AG04450 (cell line): ENCODE results near the gene FILIP1L. TPM values are rescaled to one million over a fixed set of nuclear protein-coding genes. Genes with fewer than 3 reads are reported as not detected.

Experiments
- CTCF ChIA-PET: fragments of 300-600, 350-600 bp; formaldehyde crosslinking; extraction: SDS; loops from one replicate; lab custom pipeline; 2022; ENCODE audit warnings: antibody characterized with exemption, inconsistent platforms; lab: Charles Lee
- POLR2A ChIA-PET: fragments of 350-600 bp; formaldehyde crosslinking; extraction: SDS; loops from one replicate; lab custom pipeline; 2021; ENCODE audit warnings: antibody characterized with exemption, inconsistent platforms; lab: Yijun Ruan, JAX
- DNase-seq: peaks from one replicate; pipeline ENCODE4 v3.0.0-alpha.2; 2011; ENCODE audit warnings: low read depth, low spot score
- H3K27ac ChIP-seq: one replicate; pipeline ENCODE4 v1.5.1; 2012; ENCODE audit warnings: low read depth, low read length, control low read depth
- H3K27me3 ChIP-seq: one replicate; pipeline ENCODE4 v1.6.0; 2012; ENCODE audit warnings: low read length; ENCODE audit not compliant: control insufficient read depth, insufficient read depth
- H3K4me3 ChIP-seq: 2 replicates; pipeline ENCODE4 v1.5.1; 2011; ENCODE audit warnings: mild to moderate bottlenecking, low read depth, low read length, control low read depth
- H3K9me3 ChIP-seq: 2 replicates; pipeline ENCODE4 v1.5.1; 2012; ENCODE audit warnings: low read length; ENCODE audit not compliant: control insufficient read depth, insufficient read depth
- polyA plus RNA-seq: library from polyadenylated mRNA; depleted of rRNA; stranded (reverse); fragments of >200 nt; gene quantifications from 2 replicates; pipeline ENCODE4 v1.2.3, GENCODE V29; 2011
- TF ChIP-seq, protein P1 (sequence below): IDR thresholded peaks from 2 replicates; pipeline ENCODE4 v1.5.1; 2011; ENCODE audit warnings: low read depth, low read length, control low read depth, inconsistent platforms

Gene FILIP1L
- polyA plus RNA-seq, 1 experiment = 75.5 TPM

DNA sequence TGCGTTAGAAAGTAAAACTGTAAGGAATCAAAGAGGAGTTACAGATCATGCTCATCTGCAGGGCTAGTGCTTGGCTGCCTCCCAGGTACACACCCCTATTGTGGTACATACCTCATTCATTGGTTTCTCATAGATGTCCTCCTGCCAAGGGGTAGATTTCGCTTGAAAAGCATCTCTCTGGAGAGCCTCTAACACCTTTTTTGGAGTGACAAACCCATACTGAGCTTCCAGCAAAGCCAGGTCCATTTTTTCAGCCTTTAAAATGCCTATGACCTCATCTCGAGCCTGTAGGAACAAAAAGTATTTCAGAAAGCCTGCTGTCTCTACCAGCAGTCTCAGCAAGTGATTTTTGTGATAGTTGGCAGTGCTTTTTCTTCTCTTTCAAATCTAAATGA lies 184.6 kb downstream of the FILIP1L start:
- H3K27ac ChIP-seq = no peak overlapping the region

DNA sequence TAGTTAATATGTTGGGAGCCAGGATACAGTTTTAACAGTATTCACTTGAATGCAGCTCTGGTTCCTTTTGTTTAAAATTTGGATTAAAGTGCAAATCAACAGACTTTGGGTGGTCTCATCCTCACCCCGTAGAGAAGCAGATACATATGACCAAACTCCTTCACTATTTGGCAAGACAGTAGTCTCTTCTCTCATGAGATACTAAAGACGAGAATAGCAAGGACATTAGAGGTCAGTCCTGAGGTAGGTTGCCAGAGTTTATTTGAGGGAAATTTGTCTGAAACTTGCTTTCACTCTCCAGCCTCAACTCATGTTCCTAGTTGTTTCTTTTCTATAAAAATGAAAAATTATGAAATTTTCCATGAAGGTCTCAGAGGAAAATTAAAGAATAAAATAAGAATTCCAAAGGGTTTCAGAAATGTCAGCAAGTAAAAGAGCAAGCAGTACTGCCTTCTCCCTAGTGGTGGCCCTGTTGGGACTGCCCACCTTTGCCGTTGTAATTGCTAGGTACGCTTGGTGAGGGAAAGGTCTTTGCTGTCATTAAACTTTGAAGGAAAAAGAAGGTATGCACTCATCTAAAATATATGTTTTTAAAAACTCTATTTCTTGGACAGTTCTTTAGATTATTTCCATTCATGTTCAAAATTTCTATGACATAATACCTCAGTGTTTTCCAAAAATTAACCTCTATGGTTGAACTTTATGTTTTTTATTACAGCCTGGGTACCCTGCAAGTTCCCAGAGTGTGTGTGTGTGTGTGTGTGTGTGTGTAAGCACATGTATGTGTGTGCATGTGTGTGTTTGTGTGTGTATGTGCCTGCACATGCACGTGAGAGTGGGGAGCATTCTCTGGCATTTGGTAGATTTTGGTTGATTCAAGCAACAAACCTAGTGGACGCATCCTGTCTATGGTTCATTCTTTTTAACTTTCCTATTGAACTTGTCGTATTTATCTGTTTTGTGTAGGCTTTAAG lies 185.2 kb downstream of the FILIP1L start:
- Histone ChIP-seq H3K27me3 (no peaks in the 10 kb centered on the region), H3K4me3 (no peak overlapping the region), H3K27ac (no peak overlapping the region), H3K9me3 (no peaks in the 10 kb centered on the region)
- TF ChIP-seq, protein P1, sequence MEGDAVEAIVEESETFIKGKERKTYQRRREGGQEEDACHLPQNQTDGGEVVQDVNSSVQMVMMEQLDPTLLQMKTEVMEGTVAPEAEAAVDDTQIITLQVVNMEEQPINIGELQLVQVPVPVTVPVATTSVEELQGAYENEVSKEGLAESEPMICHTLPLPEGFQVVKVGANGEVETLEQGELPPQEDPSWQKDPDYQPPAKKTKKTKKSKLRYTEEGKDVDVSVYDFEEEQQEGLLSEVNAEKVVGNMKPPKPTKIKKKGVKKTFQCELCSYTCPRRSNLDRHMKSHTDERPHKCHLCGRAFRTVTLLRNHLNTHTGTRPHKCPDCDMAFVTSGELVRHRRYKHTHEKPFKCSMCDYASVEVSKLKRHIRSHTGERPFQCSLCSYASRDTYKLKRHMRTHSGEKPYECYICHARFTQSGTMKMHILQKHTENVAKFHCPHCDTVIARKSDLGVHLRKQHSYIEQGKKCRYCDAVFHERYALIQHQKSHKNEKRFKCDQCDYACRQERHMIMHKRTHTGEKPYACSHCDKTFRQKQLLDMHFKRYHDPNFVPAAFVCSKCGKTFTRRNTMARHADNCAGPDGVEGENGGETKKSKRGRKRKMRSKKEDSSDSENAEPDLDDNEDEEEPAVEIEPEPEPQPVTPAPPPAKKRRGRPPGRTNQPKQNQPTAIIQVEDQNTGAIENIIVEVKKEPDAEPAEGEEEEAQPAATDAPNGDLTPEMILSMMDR = no peak
- CTCF ChIA-PET = no interaction called here
- POLR2A ChIA-PET = no interaction called here
- no peak for DNase-seq

More for the DNA sequence above, 184.6 kb downstream of the FILIP1L start:
- Histone ChIP-seq H3K4me3 (no peak overlapping the region), H3K27me3 (no peaks in the 10 kb centered on the region), H3K9me3 (no peaks in the 10 kb centered on the region)
- DNase-seq = no peak
- ChIA-PET POLR2A (no interaction called here), CTCF (no interaction called here)
- TF ChIP-seq, protein P1 = no peak

DNA sequence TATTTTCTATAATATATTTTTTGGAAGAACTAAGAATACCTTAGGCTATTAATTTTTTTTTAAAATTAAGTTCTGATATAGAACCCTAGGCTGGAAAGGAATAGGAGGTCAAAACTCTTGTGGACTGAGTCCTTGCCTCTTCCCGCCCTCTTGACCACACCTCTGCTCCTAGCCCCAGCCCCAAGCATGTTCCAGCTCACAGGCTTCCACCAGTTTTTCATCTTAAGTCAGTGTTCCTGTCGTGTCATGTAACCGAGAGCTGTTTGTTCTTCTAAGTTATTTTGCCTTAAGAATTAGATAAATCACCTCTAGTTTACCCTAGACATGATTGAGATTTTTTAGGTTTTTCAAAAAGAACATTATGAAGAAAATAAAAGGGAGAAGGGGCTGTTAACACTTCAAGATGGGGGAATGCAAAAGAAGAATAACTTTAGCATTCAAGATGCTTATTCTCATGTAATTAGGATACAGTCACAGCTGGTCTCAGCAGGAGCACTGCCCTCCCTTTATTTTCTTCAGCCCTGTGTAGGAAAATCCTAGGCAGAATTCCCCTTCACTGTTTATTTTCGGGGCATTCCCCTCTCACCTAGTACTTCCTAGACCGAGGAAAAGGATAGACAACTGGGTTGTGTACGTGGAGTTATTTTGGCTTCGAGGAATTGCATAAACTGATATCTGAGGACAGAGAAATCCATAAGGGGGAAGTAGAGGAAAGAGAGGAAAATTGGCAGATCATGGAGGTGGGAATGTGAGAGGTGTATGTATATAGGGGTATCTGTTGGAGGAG lies 186.4 kb downstream of the FILIP1L start:
- H3K27ac ChIP-seq = no peak overlapping the region
- H3K4me3 ChIP-seq = no peak overlapping the region
- POLR2A ChIA-PET = no interaction called here
- no peaks in the 10 kb centered on the region for H3K9me3 ChIP-seq
- DNase-seq = no peak
- no peaks in the 10 kb centered on the region for H3K27me3 ChIP-seq
- CTCF ChIA-PET = no interaction called here
- TF ChIP-seq, protein P1 = no peak

DNA sequence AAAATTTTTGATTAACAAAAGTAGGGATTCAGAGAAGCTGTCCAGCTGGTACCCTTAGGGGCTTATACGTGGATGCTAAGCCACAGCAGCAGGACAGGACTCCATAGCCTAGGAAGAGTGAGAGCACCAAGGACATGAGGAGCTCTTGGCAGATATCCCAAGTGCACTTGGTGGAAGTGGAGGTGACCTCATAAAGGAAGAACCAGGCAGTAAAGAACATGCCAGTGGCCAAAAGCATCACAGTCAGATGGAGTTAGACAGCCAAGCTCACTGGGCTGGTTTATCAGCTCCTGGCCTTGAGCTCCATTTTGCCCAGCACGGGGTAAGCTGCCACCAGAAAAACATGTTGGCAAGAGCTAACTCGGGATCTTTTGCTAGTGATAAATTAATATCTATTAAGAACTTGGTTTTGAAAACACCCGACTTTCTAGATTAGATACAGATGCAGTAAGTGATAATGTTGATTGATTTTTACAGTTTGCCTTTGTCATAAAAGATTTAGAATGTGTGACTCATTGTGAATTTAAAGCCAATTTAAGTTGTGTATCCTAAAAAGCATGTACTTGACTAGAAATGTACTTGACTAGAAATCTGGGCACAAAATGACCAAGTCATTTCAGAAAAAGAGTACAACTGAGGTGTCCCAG lies 188.6 kb downstream of the FILIP1L start:
- H3K27ac ChIP-seq = no peak overlapping the region
- CTCF ChIA-PET = interaction anchor here (1.2 kb wide), 1 partner anchor 94 kb away, joined by 4 read pairs; no protein-coding TSS in a partner anchor
- H3K4me3 ChIP-seq = no peak overlapping the region
- H3K27me3 ChIP-seq = no peaks in the 10 kb centered on the region
- H3K9me3 ChIP-seq = no peaks in the 10 kb centered on the region
- TF ChIP-seq, protein P1 = no peak
- POLR2A ChIA-PET = no interaction called here
- peak; percentile 39 for DNase-seq
